Stimulated activated CD4-positive, alpha-beta T cell treated with anti-CD3 and anti-CD28 coated beads, Interleukin-1b, Interleukin-23, amount 100 ng/mL, for 4 hours (primary cell): Measurements from ENCODE around the gene SAMD4A.

ENCODE experiments used
- DNase-seq, 2 donors: peaks; one replicate each; pipeline ENCODE4 v3.0.0-alpha.2; 2020; ENCODE audit warnings: low read depth in 2 of 2

SAMD4A gene

GRCh38 chr14:54761835-54762234 lies 194.9 kb downstream of the SAMD4A start:
- DNase-seq: no peak

GRCh38 chr14:54762296-54762695 lies 195.4 kb downstream of the SAMD4A start:
- DNase-seq: no peak

- DNase-seq: no peak
Observed at GRCh38 chr14:54763761-54764160, 196.8 kb downstream of the SAMD4A start.

DNA sequence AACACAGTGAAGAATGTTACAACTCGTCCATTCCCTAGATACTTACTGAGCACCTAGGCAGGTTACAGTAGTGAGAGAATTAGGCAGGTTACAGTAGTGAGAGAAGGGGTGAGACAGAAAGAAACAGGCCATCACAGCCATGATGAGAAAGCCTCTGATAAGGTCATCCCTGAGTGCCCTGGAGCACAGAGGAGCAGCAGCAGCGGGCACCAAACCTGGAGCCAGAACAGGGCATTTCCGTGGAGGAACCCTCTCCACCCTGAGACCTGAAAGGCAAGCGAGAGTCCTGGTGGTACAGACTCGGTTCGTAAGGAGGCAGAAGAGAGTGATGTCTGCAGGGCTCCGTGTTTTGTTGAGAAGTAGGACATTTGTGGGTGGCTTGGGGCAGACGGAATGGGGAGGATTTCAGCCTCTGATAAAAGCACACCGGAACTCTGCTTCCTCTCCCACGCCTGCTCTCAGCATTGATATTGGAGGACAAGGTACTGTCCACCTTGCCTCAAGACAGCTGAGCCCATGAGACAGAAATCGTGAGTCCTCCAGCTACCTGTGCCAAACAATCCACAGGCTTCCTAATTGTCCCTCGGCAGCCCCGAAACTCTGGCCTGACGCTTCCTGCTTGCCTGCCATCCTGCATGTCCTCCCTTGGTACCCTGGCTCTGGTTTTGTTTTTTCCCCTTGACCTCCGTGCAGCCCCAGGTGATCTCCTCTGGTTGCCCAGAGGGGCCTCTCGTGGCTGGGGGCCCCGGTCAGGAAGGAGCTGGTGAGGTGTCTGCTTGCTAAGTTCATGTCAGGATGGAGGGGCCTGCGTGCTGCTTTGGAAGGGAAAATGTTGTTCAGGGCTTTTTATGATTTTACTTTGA lies 199.6 kb downstream of the SAMD4A start:
- no peak for DNase-seq

- no peak for DNase-seq
Observed at GRCh38 chr14:54767139-54767431, 200.2 kb downstream of the SAMD4A start.

DNA sequence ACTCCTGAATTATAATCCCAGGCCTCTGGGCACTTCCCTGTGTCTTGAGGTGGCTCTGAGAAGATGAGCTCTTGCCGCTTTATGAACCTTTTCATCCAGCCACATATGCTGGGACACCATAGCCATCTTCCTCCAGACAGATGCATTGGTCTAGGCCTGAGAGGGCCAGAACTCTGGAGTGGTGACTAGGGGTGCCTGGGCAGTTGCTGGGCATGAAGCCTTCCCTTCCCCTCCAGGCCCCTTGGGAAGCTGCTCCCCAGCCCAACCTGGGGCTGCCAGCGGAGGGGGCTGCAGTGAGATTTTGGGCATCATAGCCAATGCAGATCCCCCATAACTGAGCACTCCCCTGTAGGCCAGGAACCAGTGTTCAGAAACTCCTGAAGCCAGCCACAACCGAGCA lies 200.5 kb downstream of the SAMD4A start:
- DNase-seq: no peak

DNA sequence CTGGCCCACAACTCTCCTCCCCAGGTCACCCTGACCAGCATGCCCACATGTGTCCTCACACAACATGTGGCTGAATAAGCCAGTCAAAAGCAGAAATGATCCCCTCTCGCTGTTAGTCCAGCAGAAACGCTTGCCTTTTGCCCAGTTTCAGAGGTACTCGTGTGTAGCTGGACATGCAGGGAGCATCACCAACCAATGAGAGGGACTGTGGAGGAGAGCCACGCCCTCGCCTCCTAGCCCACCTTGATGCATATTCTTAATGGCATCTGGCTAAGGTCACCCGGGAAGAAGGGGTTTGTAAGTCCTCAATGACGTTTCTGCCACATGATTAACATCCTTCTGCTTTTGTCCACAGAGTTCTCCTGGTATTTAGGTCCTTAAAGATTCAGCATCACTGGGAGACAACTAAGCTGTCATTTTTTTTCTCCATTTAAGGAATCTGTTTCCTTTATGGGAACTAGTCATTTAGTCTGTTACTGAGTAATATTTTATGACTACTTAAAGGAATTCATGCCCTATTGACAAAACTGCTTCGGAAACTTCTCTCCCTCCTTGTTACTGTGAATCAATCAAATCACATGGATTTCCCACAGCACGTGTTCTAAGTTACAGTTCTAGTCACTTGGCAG lies 201.7 kb downstream of the SAMD4A start:
- no peak for DNase-seq

DNA sequence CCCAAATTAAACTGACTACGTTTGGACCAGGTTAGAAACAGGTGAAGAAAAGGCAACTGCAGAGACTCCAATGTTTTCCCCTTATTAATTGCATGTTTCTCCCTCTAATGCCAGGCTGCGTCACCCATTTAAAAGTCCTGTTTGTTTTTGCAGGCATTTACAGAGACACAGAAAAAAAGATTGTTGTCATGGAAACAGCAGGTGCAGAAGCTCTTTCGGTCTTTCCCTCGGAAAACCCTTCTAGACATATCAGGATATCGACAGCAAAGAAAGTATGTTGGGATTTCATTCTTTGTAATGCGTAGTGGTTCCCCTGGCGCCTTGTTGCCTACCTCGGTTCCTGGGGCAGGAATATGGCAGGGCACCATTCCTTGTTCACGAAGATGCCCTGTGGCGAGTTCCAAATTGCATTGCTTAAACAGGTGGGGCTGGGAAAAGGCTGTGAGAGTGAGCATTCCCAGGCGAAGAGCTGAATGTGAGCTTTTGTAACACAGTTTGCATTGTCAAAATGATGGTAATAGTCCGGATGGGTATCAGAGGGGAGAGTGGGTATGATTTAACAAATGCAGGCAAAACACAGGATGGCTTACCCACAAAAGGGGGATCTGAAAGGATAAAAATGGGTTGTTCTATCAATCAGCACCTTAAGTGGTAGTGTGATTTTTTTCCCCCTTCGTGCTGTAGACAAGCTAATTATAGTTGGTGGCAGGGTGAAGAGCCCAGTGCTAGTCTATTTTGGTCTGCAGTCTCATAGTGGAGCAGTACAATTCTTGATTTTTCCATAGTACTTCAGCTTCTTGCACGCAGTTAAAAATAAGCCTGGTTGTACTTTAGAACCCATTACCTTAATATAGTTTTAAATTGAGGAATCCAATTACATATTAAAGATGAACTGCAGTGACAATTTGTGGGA lies 203.3 kb downstream of the SAMD4A start:
- no peak for DNase-seq

- no peak for DNase-seq
Observed at GRCh38 chr14:54771411-54772027, 204.6 kb downstream of the SAMD4A start.

DNA sequence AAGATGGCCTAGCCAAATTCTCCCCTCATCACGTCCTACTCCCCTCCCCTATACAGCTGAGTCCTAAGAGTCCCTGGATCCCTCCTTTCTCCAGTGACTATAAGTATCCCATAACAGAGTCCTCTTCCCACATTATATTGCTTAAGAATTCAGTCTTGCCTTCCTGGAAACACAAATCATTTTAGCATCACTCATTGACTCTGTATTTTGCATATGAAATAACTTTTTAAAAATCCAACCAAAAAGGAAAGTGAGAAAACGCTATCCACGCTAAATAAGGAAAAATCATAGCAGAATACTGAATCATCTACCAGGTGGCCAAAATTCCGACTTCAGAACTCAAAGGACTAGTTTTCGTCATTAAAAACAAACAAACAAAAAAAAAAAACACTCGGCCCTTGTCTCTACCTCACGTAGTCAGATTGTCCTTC lies 205.5 kb downstream of the SAMD4A start:
- DNase-seq: no peak

DNA sequence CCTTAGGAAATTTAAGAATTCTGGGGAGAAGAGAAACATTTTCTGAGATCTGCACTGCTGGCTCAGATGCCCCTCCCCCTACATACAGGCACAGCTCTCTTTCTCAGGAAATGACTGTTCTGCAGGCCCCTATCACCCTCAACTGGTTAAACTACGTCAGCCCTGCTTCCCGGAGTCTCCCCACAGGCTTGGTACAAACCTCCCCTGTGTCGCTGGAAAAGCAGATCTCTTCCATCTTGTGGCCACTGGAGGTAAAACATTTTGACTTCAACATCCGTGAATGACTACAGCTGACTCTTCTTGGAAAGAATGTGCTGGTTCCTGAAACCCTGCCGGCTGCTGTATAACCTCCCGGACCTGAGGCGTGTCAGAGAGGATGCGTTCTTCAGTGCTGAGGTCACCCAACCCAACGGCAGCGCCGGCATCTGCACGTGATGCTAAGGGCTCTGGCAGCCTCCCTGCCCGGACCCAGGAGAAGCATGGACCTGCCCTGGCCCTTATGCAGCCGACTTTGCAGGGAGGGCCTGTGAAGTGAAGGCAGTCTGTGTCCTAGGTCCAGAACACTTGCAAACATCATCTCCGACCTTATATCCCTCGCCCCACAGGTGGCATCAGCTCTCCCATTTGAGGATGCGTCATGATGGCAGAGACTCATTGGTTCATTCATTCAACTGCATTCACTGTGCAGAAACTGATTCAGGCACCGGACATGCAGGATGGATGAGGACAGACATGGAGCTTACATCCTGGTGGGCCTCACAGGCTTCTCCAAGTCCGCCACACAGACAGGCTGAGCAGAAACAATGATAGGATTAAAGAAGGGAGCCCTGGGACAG lies 206.5 kb downstream of the SAMD4A start:
- DNase-seq: peak; percentile 47 to 51

- DNase-seq: no peak
Observed at GRCh38 chr14:54774824-54775223, 207.9 kb downstream of the SAMD4A start.

DNA sequence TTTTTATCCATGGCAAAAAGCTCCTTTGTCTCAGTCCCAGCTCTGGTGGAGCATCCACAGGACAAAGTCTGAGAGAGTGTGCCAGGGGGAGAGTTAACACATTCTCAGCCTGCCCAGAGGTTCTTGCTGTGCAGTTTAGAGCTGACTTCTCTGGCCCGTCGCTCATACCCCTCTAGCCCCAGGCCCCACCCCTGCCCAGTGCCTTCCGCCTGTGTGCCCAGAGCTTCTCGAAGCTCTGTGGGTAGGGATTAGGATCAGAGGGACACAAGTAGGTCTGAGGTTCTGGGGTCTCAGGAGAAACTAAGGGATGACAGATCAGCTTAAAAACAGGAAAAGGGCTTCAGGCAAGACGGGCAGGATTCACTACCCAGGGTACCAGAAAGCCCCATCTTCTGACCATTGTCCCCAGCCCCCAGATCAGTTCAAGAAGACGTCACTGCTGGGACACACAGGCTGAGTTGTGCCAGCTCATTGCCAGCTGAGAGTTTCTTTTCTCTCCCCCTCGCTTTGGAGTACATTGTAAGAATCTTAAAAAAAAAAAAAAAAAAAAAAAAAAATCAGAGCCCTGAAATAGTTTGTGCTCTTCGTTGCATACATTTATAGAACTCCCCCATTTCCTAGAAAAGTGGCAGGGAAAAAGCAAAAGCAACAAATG lies 208.7 kb downstream of the SAMD4A start:
- no peak for DNase-seq

DNA sequence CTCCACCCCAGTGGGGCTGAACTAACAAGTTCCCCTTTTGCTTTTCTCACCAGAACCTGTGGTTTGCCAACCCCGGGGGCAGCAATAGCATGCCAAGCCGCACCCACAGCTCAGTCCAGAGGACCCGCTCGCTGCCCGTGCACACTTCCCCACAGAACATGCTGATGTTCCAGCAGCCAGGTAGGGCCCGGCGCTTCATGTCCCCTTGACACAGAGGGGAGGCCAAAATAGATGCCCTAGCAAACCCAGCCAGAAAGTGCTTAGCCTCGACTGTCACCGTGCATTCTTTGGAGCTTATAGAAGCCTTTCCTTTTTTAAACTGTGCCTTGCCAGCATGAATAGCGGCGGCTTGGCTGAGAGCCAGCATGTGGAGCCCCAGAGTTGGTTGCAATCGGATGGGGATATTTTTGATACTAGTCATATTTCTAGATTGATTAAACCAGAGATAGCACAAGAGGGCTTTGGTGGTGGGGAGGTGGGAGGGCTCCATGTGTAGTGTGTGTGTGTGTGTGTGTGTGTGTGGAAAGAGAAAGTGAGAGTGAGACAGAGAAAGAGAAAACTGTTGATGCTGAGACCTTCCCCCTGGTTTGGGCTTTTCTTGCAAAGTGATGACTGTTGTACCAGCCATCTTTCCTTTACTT lies 209.6 kb downstream of the SAMD4A start:
- DNase-seq: peak in 1 of 2 donors; percentile 75

- no peak for DNase-seq
Observed at GRCh38 chr14:54777395-54777794, 210.5 kb downstream of the SAMD4A start.

GRCh38 chr14:54778618-54779345 lies 211.9 kb downstream of the SAMD4A start:
- DNase-seq: no peak

DNA sequence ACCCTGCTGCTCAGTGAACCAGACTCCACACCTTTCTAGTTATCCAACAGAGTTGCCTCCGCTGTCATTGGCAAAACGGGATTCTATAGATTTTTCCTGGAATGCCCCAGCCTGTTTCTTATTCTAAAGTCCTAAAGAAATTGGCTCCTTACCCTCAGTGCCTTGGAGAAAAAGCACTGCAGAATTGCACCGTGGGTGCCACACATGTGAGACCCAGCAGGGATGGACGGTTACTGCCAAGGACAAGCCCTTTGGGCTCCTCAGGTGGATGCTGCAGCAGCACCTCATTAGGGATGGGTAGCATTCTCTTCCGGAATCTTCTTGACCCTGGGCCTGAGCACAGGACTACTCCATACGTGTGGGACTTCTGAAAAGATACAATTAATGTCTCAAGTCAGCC lies 214.2 kb downstream of the SAMD4A start:
- no peak for DNase-seq

- DNase-seq: no peak
Observed at GRCh38 chr14:54781961-54782750, 215.2 kb downstream of the SAMD4A start.
